LNCAP (cell line): Measurements from ENCODE around the gene ANP32B.

Experiments used
- CTCF ChIP-seq: fragments of 450-650 bp; IDR thresholded peaks from 2 replicates; pipeline ENCODE4 v1.5.1; 2017; ENCODE audit warnings: mild to moderate bottlenecking

The ANP32B gene

GRCh38 chr9:97983589-97984187 is 547 bp downstream of the ANP32B start:
- no peak for TF ChIP-seq CTCF

DNA sequence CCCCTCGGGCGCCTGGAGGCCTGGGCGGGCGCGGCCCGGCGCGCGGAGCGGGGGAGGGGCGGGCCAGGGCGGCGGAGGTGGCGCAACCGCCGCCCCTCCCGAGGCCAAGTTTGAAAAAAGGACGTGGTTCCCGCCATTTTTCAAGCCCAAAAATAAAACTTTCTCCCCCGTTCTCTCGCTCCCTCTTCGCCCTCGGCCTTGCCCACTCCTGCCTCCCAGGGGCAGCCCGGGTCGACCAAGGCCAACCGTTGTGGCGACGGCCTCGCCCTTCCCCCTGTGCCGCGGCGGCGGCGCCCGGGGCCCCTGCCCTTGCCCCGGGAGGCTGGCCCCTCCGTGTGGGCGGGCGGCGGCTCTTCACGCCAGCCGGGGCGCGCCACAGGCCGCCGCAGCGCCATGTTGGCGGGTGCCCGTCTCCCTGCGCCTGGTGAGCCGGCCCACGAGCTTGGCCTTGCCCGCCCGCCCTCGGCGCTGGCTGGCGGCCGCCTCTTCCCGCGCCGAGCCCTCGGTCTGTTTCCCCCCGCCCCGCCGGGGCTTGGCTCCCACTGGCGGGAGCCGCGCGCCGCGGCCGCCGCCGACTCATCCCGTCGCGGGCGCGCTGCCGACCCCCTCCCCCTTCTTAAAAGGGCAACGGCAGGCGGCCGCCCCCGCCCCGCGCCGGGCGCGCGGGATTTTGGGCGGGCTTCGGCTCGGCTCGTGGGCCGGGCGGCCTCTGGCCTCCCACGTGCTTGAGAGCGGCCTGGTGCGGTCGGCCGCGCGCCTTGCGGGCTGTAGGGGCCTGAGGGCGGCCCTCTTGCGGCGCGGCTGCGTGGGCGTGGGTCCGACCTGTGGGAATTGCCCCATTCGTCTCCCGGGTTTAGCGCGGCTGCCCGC is 1.3 kb downstream of the ANP32B start:
- TF ChIP-seq CTCF: no peak

DNA sequence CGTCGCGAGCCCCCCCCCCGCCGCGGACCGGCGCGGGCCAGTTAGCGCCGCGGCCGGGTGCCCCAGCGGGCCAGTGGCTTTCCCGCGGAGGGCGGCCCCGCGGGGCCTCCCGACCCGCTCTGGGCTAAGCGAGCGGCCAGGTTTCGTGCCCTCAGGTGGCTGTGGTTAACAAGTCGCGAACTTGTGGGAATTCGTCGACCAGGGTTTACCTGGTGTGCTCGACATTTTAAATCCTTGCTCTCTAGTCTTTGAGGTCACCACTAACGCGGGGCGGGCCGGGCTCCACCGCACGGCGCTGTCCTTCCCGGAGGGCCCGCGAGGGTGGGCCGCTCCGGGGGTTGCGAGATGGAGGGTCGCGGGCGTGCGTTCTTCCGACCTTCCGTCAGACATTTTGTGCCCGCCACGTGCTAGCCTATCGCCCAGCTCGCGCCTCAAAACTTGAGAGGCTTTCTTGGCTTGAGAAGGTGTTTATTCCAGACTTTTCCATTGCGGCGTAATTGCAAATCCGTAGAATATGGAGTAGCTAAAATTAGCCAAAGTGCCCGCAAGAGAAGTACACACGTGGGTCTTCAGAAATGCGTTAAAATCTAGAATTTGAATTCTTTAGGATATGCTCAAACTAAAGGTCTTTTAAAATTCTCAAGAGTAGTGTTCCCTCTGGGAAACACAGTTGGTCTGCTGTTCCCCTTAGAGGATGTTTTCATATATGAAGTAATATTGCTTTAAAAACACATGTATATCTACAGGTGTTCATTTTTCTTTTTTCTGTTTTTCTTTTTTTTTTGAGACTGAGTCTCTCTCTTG is 2.1 kb downstream of the ANP32B start:
- no peak for TF ChIP-seq CTCF

DNA sequence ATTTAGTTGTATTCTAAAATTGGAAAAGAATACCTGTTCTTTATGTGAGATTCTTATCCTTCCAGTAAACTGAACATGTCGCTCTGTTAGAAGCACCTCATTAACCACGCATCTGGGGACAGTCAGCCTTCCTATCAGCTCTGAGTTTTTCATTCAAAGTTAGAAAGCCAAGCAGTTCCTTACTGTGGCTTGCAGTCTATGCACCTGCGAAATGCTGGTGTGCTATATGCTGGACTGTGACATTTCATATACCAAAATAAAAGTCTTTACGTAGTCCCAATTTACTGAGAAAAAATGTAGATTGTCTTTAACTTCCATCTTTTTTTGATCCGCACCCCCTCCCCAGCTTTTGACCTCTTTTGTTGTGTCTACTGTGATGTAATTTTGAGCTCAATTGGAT is 4.3 kb downstream of the ANP32B start:
- no peak for TF ChIP-seq CTCF

DNA sequence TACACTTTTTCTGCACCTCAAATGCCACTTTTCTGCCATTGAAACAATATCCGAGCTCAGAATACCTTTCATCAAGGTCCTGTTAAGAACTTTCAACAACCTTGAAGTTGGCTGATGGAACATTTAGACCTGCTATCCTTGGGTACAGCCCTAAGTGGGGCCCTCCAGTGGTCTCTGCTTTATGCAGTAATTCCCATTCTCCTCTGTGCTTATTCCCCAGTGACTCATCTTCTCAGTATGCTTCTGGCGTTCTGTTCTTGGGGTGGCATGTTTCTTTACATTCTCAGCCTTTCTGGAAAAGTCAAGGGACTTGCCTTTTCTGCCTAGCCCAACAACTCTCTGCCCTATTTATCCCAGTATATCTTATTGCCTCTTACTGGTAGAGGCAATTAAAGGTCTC is 7.1 kb downstream of the ANP32B start:
- no peak for TF ChIP-seq CTCF

DNA sequence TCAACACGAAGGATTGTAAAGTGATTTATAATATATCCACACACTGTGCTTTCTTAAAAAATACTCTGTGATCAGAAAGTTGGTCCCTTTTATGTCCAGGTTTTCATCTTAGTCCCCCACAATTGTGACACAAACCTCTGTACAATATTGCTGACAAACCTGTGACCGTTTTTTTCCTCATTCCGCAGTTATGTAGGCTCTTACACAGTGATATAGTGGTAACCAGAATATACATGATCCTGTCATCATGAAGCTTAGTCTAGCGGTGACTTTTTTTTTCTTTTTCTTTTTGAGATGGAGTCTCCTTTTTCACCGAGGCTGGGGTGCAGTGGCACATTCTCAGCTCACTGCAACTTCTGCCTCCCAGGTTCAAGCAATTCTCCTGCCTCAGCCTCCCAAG is 8.7 kb downstream of the ANP32B start:
- TF ChIP-seq CTCF: no peak

DNA sequence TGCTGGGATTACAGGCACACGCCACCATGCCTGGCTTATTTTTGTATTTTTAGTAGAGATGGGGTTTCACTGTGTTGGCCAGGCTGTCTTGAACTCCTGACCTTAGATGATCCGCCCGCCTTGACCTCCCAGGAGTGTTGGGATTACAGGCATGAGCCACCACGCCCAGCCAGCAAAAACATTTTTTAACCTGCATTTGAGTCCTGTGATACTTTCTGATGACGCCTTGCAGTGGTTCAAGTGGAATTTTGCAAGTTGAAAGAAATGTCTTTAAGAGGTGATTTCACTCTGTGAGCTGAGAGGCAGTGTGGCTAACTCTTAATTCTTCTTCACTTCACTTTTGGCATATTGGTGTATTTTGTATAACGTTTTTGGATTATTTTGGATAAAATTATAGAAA is 9.1 kb downstream of the ANP32B start:
- no peak for TF ChIP-seq CTCF
